Right lobe of liver (tissue), 4 donors: ENCODE data around the gene FOXC1.

ENCODE experiments used
- POLR2A ChIP-seq: fragments of 450-650 bp; IDR thresholded peaks from one replicate; pipeline ENCODE4 v1.6.1; 2017; ENCODE audit warnings: antibody characterized with exemption, mild to moderate bottlenecking
- TF ChIP-seq, protein P1 (sequence below), 4 donors: fragments of 200-600 bp in 3 of 4; fragments of 450-650 bp in 1 of 4; IDR thresholded peaks; one replicate each; pipeline versions ENCODE4 v1.5.1 to v1.8.0; 2016 to 2022; ENCODE audit warnings: antibody characterized with exemption in 4 of 4, mild to moderate bottlenecking in 2 of 4
- donor health status: DM: no; HTN: no; CAD: no.
- donor health status: DM: no; HTN: no; CAD: no.
- donor health status: DM: no; HTN: yes; CAD: no.

DNA sequence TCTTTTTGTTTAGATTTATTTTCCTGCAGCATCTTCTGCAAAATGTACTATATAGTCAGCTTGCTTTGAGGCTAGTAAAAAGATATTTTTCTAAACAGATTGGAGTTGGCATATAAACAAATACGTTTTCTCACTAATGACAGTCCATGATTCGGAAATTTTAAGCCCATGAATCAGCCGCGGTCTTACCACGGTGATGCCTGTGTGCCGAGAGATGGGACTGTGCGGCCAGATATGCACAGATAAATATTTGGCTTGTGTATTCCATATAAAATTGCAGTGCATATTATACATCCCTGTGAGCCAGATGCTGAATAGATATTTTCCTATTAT is 3.2 kb downstream of the FOXC1 start:
- TF ChIP-seq, protein P1, sequence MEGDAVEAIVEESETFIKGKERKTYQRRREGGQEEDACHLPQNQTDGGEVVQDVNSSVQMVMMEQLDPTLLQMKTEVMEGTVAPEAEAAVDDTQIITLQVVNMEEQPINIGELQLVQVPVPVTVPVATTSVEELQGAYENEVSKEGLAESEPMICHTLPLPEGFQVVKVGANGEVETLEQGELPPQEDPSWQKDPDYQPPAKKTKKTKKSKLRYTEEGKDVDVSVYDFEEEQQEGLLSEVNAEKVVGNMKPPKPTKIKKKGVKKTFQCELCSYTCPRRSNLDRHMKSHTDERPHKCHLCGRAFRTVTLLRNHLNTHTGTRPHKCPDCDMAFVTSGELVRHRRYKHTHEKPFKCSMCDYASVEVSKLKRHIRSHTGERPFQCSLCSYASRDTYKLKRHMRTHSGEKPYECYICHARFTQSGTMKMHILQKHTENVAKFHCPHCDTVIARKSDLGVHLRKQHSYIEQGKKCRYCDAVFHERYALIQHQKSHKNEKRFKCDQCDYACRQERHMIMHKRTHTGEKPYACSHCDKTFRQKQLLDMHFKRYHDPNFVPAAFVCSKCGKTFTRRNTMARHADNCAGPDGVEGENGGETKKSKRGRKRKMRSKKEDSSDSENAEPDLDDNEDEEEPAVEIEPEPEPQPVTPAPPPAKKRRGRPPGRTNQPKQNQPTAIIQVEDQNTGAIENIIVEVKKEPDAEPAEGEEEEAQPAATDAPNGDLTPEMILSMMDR (IDR thresholded peaks at IDR 0.05) = no peak
- TF ChIP-seq POLR2A = no peak
